Measurements from ENCODE around the gene THPO.

Gene THPO

GRCh38 chr3:184351511-184352148 lies 26.4 kb downstream of the THPO start:
- no peak for DNase-seq (ENCODE audit: low read depth, low spot score)
- no peak for TF ChIP-seq CTCF (IDR thresholded peaks at IDR 0.05; ENCODE audit: insufficient read depth, low read length, missing control alignments)
- ChIA-PET CTCF (interaction anchor here (0.7 to 3.1 kb wide), 7 partner anchors 9 to 190 kb away, joined by 3 to 18 read pairs (median 4); partner anchors contain the start of genes CLCN2, FAM131A and POLR2H), POLR2A (interaction anchor here (1.9 kb wide), 1 partner anchor 11 kb away, joined by 5 read pairs; no protein-coding TSS in a partner anchor)
- H3K4me3 ChIP-seq (ENCODE audit: low read depth, low read length) = no peak overlapping the region

- CTCF ChIA-PET = interaction anchor here (1.0 to 3.1 kb wide), 5 partner anchors 10 to 191 kb away, joined by 3 to 18 read pairs (median 5); partner anchors contain the start of genes CLCN2, FAM131A and POLR2H
- no peak for TF ChIP-seq CTCF (IDR thresholded peaks at IDR 0.05; ENCODE audit: insufficient read depth, low read length, missing control alignments)
- DNase-seq (ENCODE audit: low read depth, low spot score) = no peak
- POLR2A ChIA-PET = no interaction called here
- H3K4me3 ChIP-seq (ENCODE audit: low read depth, low read length) = no peak overlapping the region
Observed at GRCh38 chr3:184350618-184351017, 27.4 kb downstream of the THPO start.

GRCh38 chr3:184349563-184350470 lies 28.2 kb downstream of the THPO start:
- DNase-seq (ENCODE audit: low read depth, low spot score) = no peak
- H3K4me3 ChIP-seq (ENCODE audit: low read depth, low read length) = no peak overlapping the region
- no peak for TF ChIP-seq CTCF (IDR thresholded peaks at IDR 0.05; ENCODE audit: insufficient read depth, low read length, missing control alignments)
- ChIA-PET POLR2A (no interaction called here), CTCF (interaction anchor here (1.6 to 2.6 kb wide), 5 partner anchors 10 to 194 kb away, joined by 3 to 20 read pairs (median 5); no protein-coding TSS in a partner anchor)

- CTCF ChIA-PET = interaction anchor here (1.4 to 2.6 kb wide), 5 partner anchors 8 to 196 kb away, joined by 3 to 20 read pairs (median 5); no protein-coding TSS in a partner anchor
- H3K4me3 ChIP-seq (ENCODE audit: low read depth, low read length) = no peak overlapping the region
- no peak for TF ChIP-seq CTCF (IDR thresholded peaks at IDR 0.05; ENCODE audit: insufficient read depth, low read length, missing control alignments)
- POLR2A ChIA-PET = interaction anchor here (0.9 kb wide), 1 partner anchor 14 kb away, joined by 4 read pairs; no protein-coding TSS in a partner anchor
- DNase-seq (ENCODE audit: low read depth, low spot score) = no peak
Observed at GRCh38 chr3:184348057-184348382, 30.0 kb downstream of the THPO start.

GRCh38 chr3:184347321-184348056 lies 30.5 kb downstream of the THPO start:
- H3K4me3 ChIP-seq (ENCODE audit: low read depth, low read length) = no peak overlapping the region
- CTCF ChIA-PET = interaction anchor here (1.2 to 2.6 kb wide), 7 partner anchors 7 to 196 kb away, joined by 4 to 20 read pairs (median 6); partner anchors contain the start of gene FAM131A
- POLR2A ChIA-PET = interaction anchor here (0.9 kb wide), 1 partner anchor 14 kb away, joined by 4 read pairs; no protein-coding TSS in a partner anchor
- DNase-seq (ENCODE audit: low read depth, low spot score) = no peak
- TF ChIP-seq CTCF (IDR thresholded peaks at IDR 0.05; ENCODE audit: insufficient read depth, low read length, missing control alignments) = no peak
